Activated B cell treated with CpG ODN at 0.5 μM for 24 hours (primary cell): ENCODE data around the gene CC2D1A. TPM values are rescaled to one million over a fixed set of nuclear protein-coding genes. Genes with fewer than 3 reads are reported as not detected.

Source experiments
- ATAC-seq: fragments of 200-7000 bp; cut with Tn5 transposase; one replicate; pipeline ENCODE4 v1.10.0; 2021; ENCODE audit warnings: low read depth, mild to moderate bottlenecking, moderate library complexity
- CTCF ChIA-PET: fragments of 350-600 bp; sonication (Branson Sonifier 250); formaldehyde crosslinking; loops from one replicate; lab custom pipeline; 2021; ENCODE audit warnings: antibody characterized with exemption; lab: Charles Lee
- POLR2A ChIA-PET: fragments of 350-600 bp; sonication (Branson Sonifier 250); formaldehyde crosslinking; loops from one replicate; lab custom pipeline; 2021; ENCODE audit warnings: antibody characterized with exemption; lab: Charles Lee
- DNase-seq: peaks from one replicate; pipeline ENCODE4 v3.0.0; 2022
- H3K27ac Mint-ChIP-seq: one replicate; pipeline ENCODE4 v1.8.0; 2020; ENCODE audit warnings: mixed read lengths
- H3K27me3 Mint-ChIP-seq: one replicate; pipeline ENCODE4 v1.8.0; 2021; ENCODE audit warnings: mixed read lengths
- H3K36me3 Mint-ChIP-seq: one replicate; pipeline ENCODE4 v1.8.0; 2021; ENCODE audit warnings: low read depth, mixed read lengths
- H3K4me1 Mint-ChIP-seq: one replicate; pipeline ENCODE4 v1.8.0; 2021; ENCODE audit warnings: mixed read lengths
- H3K4me3 Mint-ChIP-seq: one replicate; pipeline ENCODE4 v1.8.0; 2020; ENCODE audit warnings: mild to moderate bottlenecking, mixed read lengths
- H3K9me3 Mint-ChIP-seq: one replicate; pipeline ENCODE4 v1.8.0; 2020; ENCODE audit warnings: mixed read lengths
- CTCF ChIP-seq: fragments of 200-600 bp; IDR thresholded peaks from one replicate; pipeline ENCODE4 v1.8.0; 2022; ENCODE audit warnings: antibody characterized with exemption, mild to moderate bottlenecking
- intact Hi-C: fragments of 100-400 bp; cut with micrococcal nuclease; formaldehyde crosslinking; loops from one replicate; pipeline ENCODE4 v1.15.1; 2024
- total RNA-seq: library from RNA; stranded (reverse); gene quantifications from 2 replicates; pipeline ENCODE4 v1.2.3, GENCODE V29; 2022

The CC2D1A gene
- total RNA-seq, 1 donor from 2014 or later = 35.6 TPM

DNA sequence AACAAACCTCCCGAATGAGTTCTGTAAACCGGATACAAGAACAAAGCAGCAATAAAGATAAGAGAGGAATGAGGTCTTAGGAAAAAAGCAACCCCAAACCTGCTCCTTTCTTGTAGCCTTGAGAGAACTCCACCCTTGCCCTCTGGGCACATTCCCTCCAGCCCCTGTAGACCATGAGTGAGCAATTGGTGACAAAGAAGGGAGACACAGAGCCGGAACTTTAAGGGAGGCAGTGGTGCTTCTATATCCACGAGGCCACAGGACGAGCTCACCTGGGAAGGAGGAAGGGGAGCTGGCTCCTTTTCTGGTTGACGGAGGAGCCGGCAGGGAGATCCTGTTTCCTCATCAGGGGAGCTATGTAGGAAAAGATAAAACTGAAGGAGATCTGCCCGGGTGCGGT, 13.1 kb upstream of the CC2D1A start:
- ChIA-PET CTCF (interaction anchor here (0.6 kb wide), 1 partner anchor 311 kb away, joined by 3 read pairs; no protein-coding TSS in a partner anchor), POLR2A (no interaction called here)
- intact Hi-C loops = no loop called here
- TF ChIP-seq CTCF = no peak
- no peaks in the 10 kb centered on the region for H3K4me1 Mint-ChIP-seq
- H3K27ac Mint-ChIP-seq = no peak overlapping the region
- ATAC-seq = no peak
- no peaks in the 10 kb centered on the region for H3K27me3 Mint-ChIP-seq
- H3K9me3 Mint-ChIP-seq = no peaks in the 10 kb centered on the region
- no peaks in the 10 kb centered on the region for H3K36me3 Mint-ChIP-seq
- DNase-seq = no peak
- no peak overlapping the region for H3K4me3 Mint-ChIP-seq

- Mint-ChIP-seq H3K36me3 (no peaks in the 10 kb centered on the region), H3K4me1 (no peaks in the 10 kb centered on the region), H3K9me3 (no peaks in the 10 kb centered on the region), H3K27me3 (no peaks in the 10 kb centered on the region), H3K27ac (no peak overlapping the region), H3K4me3 (no peak overlapping the region)
- ChIA-PET POLR2A (no interaction called here), CTCF (no interaction called here)
- DNase-seq (no peak), ATAC-seq (no peak)
- intact Hi-C loops = no loop called here
- TF ChIP-seq CTCF = no peak
These were observed 11.4 kb upstream of the CC2D1A start for GRCh38 chr19:13894552-13894951.

- no peak overlapping the region for H3K4me3 Mint-ChIP-seq
- H3K9me3 Mint-ChIP-seq = no peaks in the 10 kb centered on the region
- H3K27ac Mint-ChIP-seq = no peak overlapping the region
- CTCF ChIA-PET = no interaction called here
- no peak for DNase-seq
- POLR2A ChIA-PET = no interaction called here
- H3K36me3 Mint-ChIP-seq = no peaks in the 10 kb centered on the region
- no peaks in the 10 kb centered on the region for H3K4me1 Mint-ChIP-seq
- no peak for ATAC-seq
- intact Hi-C loops = no loop called here
- TF ChIP-seq CTCF = no peak
- no peaks in the 10 kb centered on the region for H3K27me3 Mint-ChIP-seq
These were observed 9.8 kb upstream of the CC2D1A start for GRCh38 chr19:13896227-13896626.

GRCh38 chr19:13899393-13899792, 6.6 kb upstream of the CC2D1A start:
- no peak for TF ChIP-seq CTCF
- Mint-ChIP-seq H3K36me3 (no peaks in the 10 kb centered on the region), H3K27me3 (no peaks in the 10 kb centered on the region), H3K9me3 (no peaks in the 10 kb centered on the region), H3K27ac (no peak overlapping the region), H3K4me3 (no peak overlapping the region), H3K4me1 (no peaks in the 10 kb centered on the region)
- ATAC-seq (no peak), DNase-seq (no peak)
- intact Hi-C loops = no loop called here
- POLR2A ChIA-PET = interaction anchor here (0.5 kb wide), 1 partner anchor 167 kb away, joined by 4 read pairs; no protein-coding TSS in a partner anchor
- CTCF ChIA-PET = interaction anchor here (1.5 kb wide), 1 partner anchor 149 kb away, joined by 4 read pairs; no protein-coding TSS in a partner anchor

- Mint-ChIP-seq H3K4me3 (no peak overlapping the region), H3K4me1 (no peaks in the 10 kb centered on the region), H3K9me3 (no peaks in the 10 kb centered on the region), H3K27ac (no peak overlapping the region), H3K27me3 (no peaks in the 10 kb centered on the region), H3K36me3 (no peaks in the 10 kb centered on the region)
- no peak for DNase-seq
- no peak for ATAC-seq
- CTCF ChIA-PET = interaction anchor here (1.5 kb wide), 1 partner anchor 148 kb away, joined by 4 read pairs; no protein-coding TSS in a partner anchor
- TF ChIP-seq CTCF = no peak
- POLR2A ChIA-PET = interaction anchor here (0.5 to 0.6 kb wide), 2 partner anchors 166 to 1584 kb away, joined by 4 to 6 read pairs; no protein-coding TSS in a partner anchor
- intact Hi-C loops = no loop called here
These were observed 6.0 kb upstream of the CC2D1A start for GRCh38 chr19:13899912-13900584.
